Psoas muscle (tissue), 8 donors: ENCODE results near the gene RESF1. TPM values are rescaled to one million over a fixed set of nuclear protein-coding genes. Genes with fewer than 3 reads are reported as not detected.
"Not testable (repeated sequence)": the region's sequence is repeated elsewhere in the genome, so short reads cannot be mapped to it uniquely, and the experiment has no call there.

Source experiments
- ATAC-seq, 4 donors: fragments of 200-7000 bp; cut with Tn5 transposase; one replicate each; pipeline ENCODE4 v1.9.1; 2020; ENCODE audit warnings: moderate library complexity in 3 of 4, mild to moderate bottlenecking in 2 of 4
- DNase-seq, 2 donors: peaks; one replicate each; pipeline ENCODE4 v3.0.0-alpha.2; 2020
- H3K27ac ChIP-seq: fragments of 200-600 bp; one replicate; pipeline ENCODE4 v1.8.0; 2022
- H3K27me3 ChIP-seq, 3 donors: fragments of 200-600 bp in 1 of 3; one replicate each; pipeline versions ENCODE4 v1.6.1 to v1.8.0; 2013 to 2022; ENCODE audit warnings: low read length in 2 of 3, mild to moderate bottlenecking in 2 of 3, moderate library complexity in 1 of 3; ENCODE audit not compliant: insufficient read depth in 3 of 3
- H3K36me3 ChIP-seq, 2 donors: fragments of 200-600 bp in 1 of 2; one replicate each; pipeline versions ENCODE4 v1.6.1 to v1.8.0; 2013 to 2022; ENCODE audit warnings: low read depth in 1 of 2, mild to moderate bottlenecking in 1 of 2, moderate library complexity in 1 of 2; ENCODE audit not compliant: insufficient read depth in 1 of 2
- H3K4me1 ChIP-seq: fragments of 200-600 bp; one replicate; pipeline ENCODE4 v1.8.0; 2022
- H3K4me3 ChIP-seq: fragments of 200-600 bp; one replicate; pipeline ENCODE4 v1.8.0; 2022; ENCODE audit warnings: mild to moderate bottlenecking
- H3K9me3 ChIP-seq: fragments of 200-600 bp; one replicate; pipeline ENCODE4 v1.8.0; 2022
- WGBS, 3 donors: extraction: QIAGEN DNeasy Blood & Tissue Kit; methylation state at CpG; one replicate each; pipeline versions ENCODE4 v1.1.6 to v1.1.7; 2013; 5-methylcytosine and 5-hydroxymethylcytosine counted together
- intact Hi-C, 2 donors: fragments of 100-400 bp; cut with DNase I; formaldehyde crosslinking; loops; one replicate each; pipeline versions ENCODE4 v1.11.0 to v1.14.2; 2022
- polyA plus RNA-seq, 3 donors: library from polyadenylated mRNA; stranded (reverse); fragments of 200-250 nt; gene quantifications; one replicate each; pipeline ENCODE4 v1.2.3, GENCODE V29; 2013
- total RNA-seq, 4 donors: library from RNA; stranded (reverse); fragmentation: NEBNext Ultra II Directional in 2 of 4; extraction: Animal tissue kit (Norgen Biotek cat#: 25700) in 2 of 4; gene quantifications; one replicate each; pipeline versions ENCODE4 v1.2.1 to v1.2.4, GENCODE V29; 2021 to 2023
- TF ChIP-seq, protein P1 (sequence below): fragments of 200-600 bp; IDR thresholded peaks from one replicate; pipeline ENCODE4 v1.8.0; 2022; ENCODE audit warnings: antibody characterized with exemption
- donor health status: healthy with polysubstance abuse.
- donor health status: DM: no; HTN: no; CAD: no; lungs with moderate emphysema.
- donor health status: Bipolar disorder and iron deficiency.
- donor health status: healthy.
- donor health status: DM: yes; HTN: yes; CAD: no.
- donor health status: DM: no; HTN: no; CAD: no.
- donor health status: DM: no; HTN: no; CAD: no.
- donor health status: DM: yes; HTN: yes; CAD: no.

RESF1 gene
- total and polyA plus RNA-seq, 7 donors = 6.0 to 18.4 (median 14.0) TPM

- Histone ChIP-seq H3K27me3 (no peaks in the 10 kb centered on the region), H3K36me3 (no peaks in the 10 kb centered on the region), H3K27ac (no peak overlapping the region), H3K9me3 (no peaks in the 10 kb centered on the region), H3K4me1 (no peaks in the 10 kb centered on the region), H3K4me3 (no peak overlapping the region)
- ATAC-seq (no peak), DNase-seq (no peak)
- WGBS, 3 donors = 86 to 93% (median 92%) methylated on average over 4 of the region's 4 CpGs
- TF ChIP-seq, protein P1, sequence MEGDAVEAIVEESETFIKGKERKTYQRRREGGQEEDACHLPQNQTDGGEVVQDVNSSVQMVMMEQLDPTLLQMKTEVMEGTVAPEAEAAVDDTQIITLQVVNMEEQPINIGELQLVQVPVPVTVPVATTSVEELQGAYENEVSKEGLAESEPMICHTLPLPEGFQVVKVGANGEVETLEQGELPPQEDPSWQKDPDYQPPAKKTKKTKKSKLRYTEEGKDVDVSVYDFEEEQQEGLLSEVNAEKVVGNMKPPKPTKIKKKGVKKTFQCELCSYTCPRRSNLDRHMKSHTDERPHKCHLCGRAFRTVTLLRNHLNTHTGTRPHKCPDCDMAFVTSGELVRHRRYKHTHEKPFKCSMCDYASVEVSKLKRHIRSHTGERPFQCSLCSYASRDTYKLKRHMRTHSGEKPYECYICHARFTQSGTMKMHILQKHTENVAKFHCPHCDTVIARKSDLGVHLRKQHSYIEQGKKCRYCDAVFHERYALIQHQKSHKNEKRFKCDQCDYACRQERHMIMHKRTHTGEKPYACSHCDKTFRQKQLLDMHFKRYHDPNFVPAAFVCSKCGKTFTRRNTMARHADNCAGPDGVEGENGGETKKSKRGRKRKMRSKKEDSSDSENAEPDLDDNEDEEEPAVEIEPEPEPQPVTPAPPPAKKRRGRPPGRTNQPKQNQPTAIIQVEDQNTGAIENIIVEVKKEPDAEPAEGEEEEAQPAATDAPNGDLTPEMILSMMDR = no peak
- intact Hi-C loops = no loop called here
These were observed 14.9 kb upstream of the RESF1 start for GRCh38 chr12:31944299-31944698.

- 94 to 97% (median 95%) methylated on average over 6 of the region's 6 CpGs for WGBS, 3 donors
- Histone ChIP-seq H3K4me1 (no peaks in the 10 kb centered on the region), H3K27me3 (no peaks in the 10 kb centered on the region), H3K36me3 (no peaks in the 10 kb centered on the region), H3K9me3 (no peaks in the 10 kb centered on the region), H3K27ac (no peak overlapping the region), H3K4me3 (no peak overlapping the region)
- intact Hi-C loops = no loop called here
- TF ChIP-seq, protein P1 = no peak
- no peak for ATAC-seq
- no peak for DNase-seq
These were observed 11.2 kb upstream of the RESF1 start for GRCh38 chr12:31947971-31948370.

DNA sequence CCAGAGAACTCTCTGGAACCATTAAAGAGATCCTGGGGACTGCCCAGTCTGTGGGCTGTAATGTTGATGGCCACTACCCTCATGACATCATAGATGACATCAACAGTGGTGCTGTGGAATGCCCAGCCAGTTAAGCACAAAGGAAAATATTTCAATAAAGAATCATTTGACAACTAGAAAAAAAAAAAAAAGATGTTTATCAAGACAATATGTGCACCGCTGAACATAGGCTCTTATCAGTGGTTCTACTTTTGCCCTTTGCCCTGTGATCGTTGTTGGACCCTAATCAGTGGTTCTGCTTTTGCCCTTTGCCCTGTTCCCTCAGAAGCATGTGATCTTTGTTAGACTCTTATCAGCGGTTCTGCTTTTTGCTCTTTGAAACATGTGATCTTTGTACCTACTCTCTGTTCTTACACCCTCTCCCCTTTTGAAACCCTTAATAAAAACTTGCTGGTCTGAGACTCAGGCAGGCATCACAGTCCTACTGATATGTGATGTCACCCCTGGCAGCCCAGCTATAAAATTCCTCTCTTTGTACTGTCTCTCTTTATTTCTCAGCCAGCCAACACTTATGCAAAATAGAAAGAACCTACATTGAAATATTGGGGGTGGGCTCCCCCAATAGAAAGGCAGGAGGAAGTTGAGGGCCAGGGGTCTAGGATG, 10.4 kb upstream of the RESF1 start:
- H3K27ac ChIP-seq, H3K9me3 ChIP-seq, H3K27me3 ChIP-seq, intact Hi-C loops, ATAC-seq, H3K4me3 ChIP-seq, DNase-seq, H3K4me1 ChIP-seq, H3K36me3 ChIP-seq: not testable (repeated sequence)
- 84 to 86% (median 86%) methylated on average over 3 of the region's 3 CpGs for WGBS, 3 donors

DNA sequence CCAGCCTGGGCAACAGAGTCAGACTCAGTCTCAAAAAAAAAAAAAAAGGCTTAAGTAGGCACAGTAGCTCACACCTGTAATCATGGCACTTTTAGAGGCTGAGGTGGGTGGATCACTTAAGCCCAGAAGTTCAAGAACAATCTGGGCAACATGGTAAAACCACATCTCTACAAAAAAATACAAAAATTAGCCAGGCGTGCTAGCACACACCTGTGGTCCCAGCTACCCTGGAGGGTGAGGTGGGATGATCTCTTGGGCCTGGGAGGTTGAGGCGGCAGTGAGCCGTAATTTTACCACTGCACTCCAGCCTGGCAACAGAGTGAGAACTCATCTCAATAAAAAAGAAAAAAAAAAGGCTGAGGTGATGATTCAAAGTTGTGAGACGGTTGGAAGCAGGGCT, 9.1 kb upstream of the RESF1 start:
- H3K4me3 ChIP-seq = no peak overlapping the region
- TF ChIP-seq, protein P1 = no peak
- H3K27me3 ChIP-seq = no peaks in the 10 kb centered on the region
- no peaks in the 10 kb centered on the region for H3K4me1 ChIP-seq
- intact Hi-C loops = loop anchor here in 1 of 2 donors (10.0 kb wide), 1 partner anchor 295 kb away; the partner anchor contains the start of gene ETFBKMT
- DNase-seq (no peak), ATAC-seq (no peak)
- no peak overlapping the region for H3K27ac ChIP-seq
- H3K9me3 ChIP-seq = no peaks in the 10 kb centered on the region
- H3K36me3 ChIP-seq = no peaks in the 10 kb centered on the region
- 75 to 83% (median 81%) methylated on average over 4 of the region's 4 CpGs for WGBS, 3 donors

DNA sequence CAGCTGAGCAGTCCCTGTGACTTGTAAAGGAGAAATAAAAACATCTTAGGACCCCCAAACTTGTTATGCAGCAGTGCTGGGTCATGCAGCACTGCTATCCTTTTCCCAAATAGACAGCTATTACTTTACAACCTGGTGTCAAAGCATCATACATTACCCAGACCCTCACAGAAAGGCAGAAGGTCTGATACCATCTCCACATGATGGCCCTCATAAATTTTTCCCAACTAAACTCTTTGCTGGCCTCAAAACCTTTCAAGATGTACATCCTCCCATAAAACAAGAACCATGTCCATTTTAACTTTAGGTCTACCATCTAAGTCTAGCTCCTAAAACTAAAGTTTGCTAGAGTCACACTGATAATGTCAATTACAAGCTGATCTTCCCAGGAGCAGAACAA, 8.7 kb upstream of the RESF1 start:
- no peaks in the 10 kb centered on the region for H3K36me3 ChIP-seq
- H3K27me3 ChIP-seq = no peaks in the 10 kb centered on the region
- no peak overlapping the region for H3K4me3 ChIP-seq
- H3K27ac ChIP-seq = no peak overlapping the region
- H3K9me3 ChIP-seq = no peaks in the 10 kb centered on the region
- DNase-seq = no peak
- TF ChIP-seq, protein P1 = no peak
- ATAC-seq = no peak
- intact Hi-C loops = loop anchor here in 1 of 2 donors (10.0 kb wide), 1 partner anchor 296 kb away; the partner anchor contains the start of gene ETFBKMT
- H3K4me1 ChIP-seq = no peaks in the 10 kb centered on the region
